Uterus (tissue), 2 donors: Measurements from ENCODE around the gene ARAP2.

ENCODE experiments used
- POLR2A ChIP-seq, 2 donors: fragments of 450-650 bp; IDR thresholded peaks; one replicate each; pipeline ENCODE4 v1.6.1; 2016; ENCODE audit warnings: antibody characterized with exemption in 2 of 2, mild to moderate bottlenecking in 1 of 2, moderate library complexity in 1 of 2
- TF ChIP-seq, protein P1 (sequence below), 4 experiments: fragments of 200-600 bp in 2 of 4; fragments of 450-650 bp in 2 of 4; sonication (generic) in 2 of 4; IDR thresholded peaks; one replicate each; pipeline ENCODE4 v1.5.1; 2016 to 2019; ENCODE audit warnings: antibody characterized with exemption in 4 of 4, mild to moderate bottlenecking in 2 of 4, moderate library complexity in 1 of 4

DNA sequence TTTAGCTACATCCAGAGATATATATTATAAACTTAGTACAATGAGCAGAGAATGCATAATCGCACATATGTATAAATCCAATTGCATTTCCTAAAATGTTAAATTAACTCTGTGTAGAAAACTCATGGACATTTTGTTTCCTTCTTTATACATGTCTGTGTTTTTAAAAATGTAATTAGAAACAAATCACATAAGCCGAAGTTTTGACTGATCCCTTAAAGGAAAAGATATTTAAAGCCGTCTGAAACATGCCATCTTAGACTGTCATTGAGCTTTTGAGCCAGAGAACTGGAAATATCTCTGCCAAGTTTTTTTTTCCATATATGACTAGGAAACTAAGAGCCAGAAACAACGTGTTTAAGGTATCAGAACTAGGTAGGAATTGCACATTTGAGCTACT, 107.0 kb downstream of the ARAP2 start:
- TF ChIP-seq, protein P1, sequence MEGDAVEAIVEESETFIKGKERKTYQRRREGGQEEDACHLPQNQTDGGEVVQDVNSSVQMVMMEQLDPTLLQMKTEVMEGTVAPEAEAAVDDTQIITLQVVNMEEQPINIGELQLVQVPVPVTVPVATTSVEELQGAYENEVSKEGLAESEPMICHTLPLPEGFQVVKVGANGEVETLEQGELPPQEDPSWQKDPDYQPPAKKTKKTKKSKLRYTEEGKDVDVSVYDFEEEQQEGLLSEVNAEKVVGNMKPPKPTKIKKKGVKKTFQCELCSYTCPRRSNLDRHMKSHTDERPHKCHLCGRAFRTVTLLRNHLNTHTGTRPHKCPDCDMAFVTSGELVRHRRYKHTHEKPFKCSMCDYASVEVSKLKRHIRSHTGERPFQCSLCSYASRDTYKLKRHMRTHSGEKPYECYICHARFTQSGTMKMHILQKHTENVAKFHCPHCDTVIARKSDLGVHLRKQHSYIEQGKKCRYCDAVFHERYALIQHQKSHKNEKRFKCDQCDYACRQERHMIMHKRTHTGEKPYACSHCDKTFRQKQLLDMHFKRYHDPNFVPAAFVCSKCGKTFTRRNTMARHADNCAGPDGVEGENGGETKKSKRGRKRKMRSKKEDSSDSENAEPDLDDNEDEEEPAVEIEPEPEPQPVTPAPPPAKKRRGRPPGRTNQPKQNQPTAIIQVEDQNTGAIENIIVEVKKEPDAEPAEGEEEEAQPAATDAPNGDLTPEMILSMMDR (IDR thresholded peaks at IDR 0.05), result no peak
- no peak for TF ChIP-seq POLR2A (IDR thresholded peaks at IDR 0.05)
